Measurements from ENCODE around the gene C3orf20.

GRCh38 chr3:14821151-14821550, 146.2 kb downstream of the C3orf20 start:
- TF ChIP-seq EZH2phosphoT487 (conservative IDR thresholded peaks at IDR 0.05; ENCODE audit: low read length) = no peak
- TF ChIP-seq CTCF (IDR thresholded peaks at IDR 0.05; ENCODE audit: insufficient read depth, low read length, poor library complexity, severe bottlenecking) = no peak

Measured in SU-DHL-6 (cell line).